ENCODE measurements around the gene ENKD1. TPM values are rescaled to one million over a fixed set of nuclear protein-coding genes. Genes with fewer than 3 reads are reported as not detected.

The ENKD1 gene
- total and polyA plus RNA-seq, 2 donors (not counting 1 experiment from before 2014, with no cell fraction given): 13.3 to 14.3 TPM

DNA sequence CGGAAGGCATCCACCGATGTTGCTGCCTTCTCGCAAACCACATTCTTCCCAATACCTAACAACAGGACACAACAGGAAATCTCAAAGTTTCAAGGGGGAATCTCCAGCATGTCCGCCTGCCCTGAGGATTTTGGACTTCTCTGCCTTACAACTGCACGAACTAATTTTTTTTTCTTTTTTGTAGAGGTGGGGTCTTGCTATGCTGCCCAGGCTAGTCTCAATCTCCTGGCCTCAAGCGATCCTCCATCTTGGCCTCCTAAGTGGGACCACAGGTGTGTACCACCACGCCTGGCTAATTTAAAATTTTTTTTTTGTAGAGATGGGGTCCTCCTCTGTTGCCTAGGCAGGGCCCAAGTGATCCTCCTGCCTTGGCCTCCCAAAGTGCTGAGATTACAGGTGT, 9.4 kb upstream of the ENKD1 start:
- no peak overlapping the region for H3K4me3 Mint-ChIP-seq
- no peak overlapping the region for H3K27ac Mint-ChIP-seq
- Histone ChIP-seq H3K27ac (ENCODE audit: low read length in 2 of 2) (no peak overlapping the region), H3K27me3 (replicated peaks in 1 of 4; ENCODE audit: control extremely low read depth in 1 of 4, control insufficient read depth in 3 of 4, insufficient read depth in 4 of 4, low read length in 3 of 4) (no peaks in the 10 kb centered on the region), H3K9ac (ENCODE audit: low read length) (no peak overlapping the region), H3K9me3 (ENCODE audit: control extremely low read depth in 1 of 3, control insufficient read depth in 2 of 3, insufficient read depth in 1 of 3, low read length in 2 of 3) (no peaks in the 10 kb centered on the region), H3K4me1 (ENCODE audit: control insufficient read depth in 2 of 2, insufficient read depth in 2 of 2, low read length in 2 of 2) (peaks cover 7 to 17% of the 10 kb centered on the region in 2 donors), H2AFZ (ENCODE audit: insufficient read depth, low read depth, low read length, poor library complexity, severe bottlenecking) (no peak overlapping the region), H4K20me1 (ENCODE audit: control insufficient read depth, insufficient read depth, low read length, poor library complexity, severe bottlenecking) (no peaks in the 10 kb centered on the region), H3K36me3 (replicated peaks in 1 of 2; ENCODE audit: control extremely low read depth in 1 of 2, control insufficient read depth in 1 of 2, extremely low read depth in 1 of 2, insufficient read depth in 2 of 2, low read length in 1 of 2) (no peaks in the 10 kb centered on the region), H3K4me2 (replicated peaks; ENCODE audit: low read depth, low read length, poor library complexity, severe bottlenecking) (no peak overlapping the region), H3K4me3 (ENCODE audit: control extremely low read depth in 1 of 5, extremely low read depth in 1 of 5, insufficient read depth in 1 of 5, low read depth in 2 of 5, low read length in 4 of 5) (no peak overlapping the region), H3K79me2 (ENCODE audit: control insufficient read depth, insufficient read depth, low read length) (no peaks in the 10 kb centered on the region)
- no peak for DNase-seq
- H3K27me3 Mint-ChIP-seq: no peaks in the 10 kb centered on the region
- H3K4me1 Mint-ChIP-seq: peaks cover 21% of the 10 kb centered on the region
- TF ChIP-seq EZH2 (IDR thresholded peaks at IDR 0.05; ENCODE audit: borderline replicate concordance, insufficient read depth, low read depth, low read length, poor library complexity, severe bottlenecking): no peak
- TF ChIP-seq, protein P1, sequence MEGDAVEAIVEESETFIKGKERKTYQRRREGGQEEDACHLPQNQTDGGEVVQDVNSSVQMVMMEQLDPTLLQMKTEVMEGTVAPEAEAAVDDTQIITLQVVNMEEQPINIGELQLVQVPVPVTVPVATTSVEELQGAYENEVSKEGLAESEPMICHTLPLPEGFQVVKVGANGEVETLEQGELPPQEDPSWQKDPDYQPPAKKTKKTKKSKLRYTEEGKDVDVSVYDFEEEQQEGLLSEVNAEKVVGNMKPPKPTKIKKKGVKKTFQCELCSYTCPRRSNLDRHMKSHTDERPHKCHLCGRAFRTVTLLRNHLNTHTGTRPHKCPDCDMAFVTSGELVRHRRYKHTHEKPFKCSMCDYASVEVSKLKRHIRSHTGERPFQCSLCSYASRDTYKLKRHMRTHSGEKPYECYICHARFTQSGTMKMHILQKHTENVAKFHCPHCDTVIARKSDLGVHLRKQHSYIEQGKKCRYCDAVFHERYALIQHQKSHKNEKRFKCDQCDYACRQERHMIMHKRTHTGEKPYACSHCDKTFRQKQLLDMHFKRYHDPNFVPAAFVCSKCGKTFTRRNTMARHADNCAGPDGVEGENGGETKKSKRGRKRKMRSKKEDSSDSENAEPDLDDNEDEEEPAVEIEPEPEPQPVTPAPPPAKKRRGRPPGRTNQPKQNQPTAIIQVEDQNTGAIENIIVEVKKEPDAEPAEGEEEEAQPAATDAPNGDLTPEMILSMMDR (IDR thresholded peaks at IDR 0.05): no peak
- POLR2A ChIA-PET: no interaction called here
- no peaks in the 10 kb centered on the region for H3K9me3 Mint-ChIP-seq (ENCODE audit: insufficient read depth)
- intact Hi-C loops (cut with micrococcal nuclease): no loop called here
- 100% methylated on average over 3 of the region's 7 CpGs for WGBS (ENCODE audit: insufficient coverage)
- ATAC-seq (ENCODE audit: low read depth): no peak
- CTCF ChIA-PET: interaction anchor here (1.7 kb wide), 2 partner anchors 141 to 285 kb away, joined by 3 to 5 read pairs; no protein-coding TSS in a partner anchor

DNA sequence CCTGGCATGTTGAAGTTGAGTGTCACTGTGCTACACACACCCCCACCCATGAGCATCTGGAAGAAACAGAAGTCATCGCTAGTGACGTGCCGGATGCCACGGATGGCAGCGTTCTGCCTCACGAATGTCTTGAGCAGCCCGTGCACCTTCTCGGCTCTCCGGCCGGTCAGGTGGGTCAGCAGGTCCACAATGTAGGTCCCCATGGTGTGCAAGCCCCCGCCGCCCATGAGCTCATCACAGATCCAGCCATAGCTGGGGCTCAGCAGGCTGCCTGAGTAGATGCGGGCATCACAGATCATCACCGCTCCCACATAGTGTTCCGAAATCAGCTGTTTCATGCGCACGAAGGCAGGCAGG, 9.0 kb upstream of the ENKD1 start:
- Histone ChIP-seq H3K9ac (ENCODE audit: low read length) (no peak overlapping the region), H3K4me3 (ENCODE audit: control extremely low read depth in 1 of 5, extremely low read depth in 1 of 5, insufficient read depth in 1 of 5, low read depth in 2 of 5, low read length in 4 of 5) (no peak overlapping the region), H3K27ac (ENCODE audit: low read length in 2 of 2) (no peak overlapping the region), H3K36me3 (replicated peaks in 1 of 2; ENCODE audit: control extremely low read depth in 1 of 2, control insufficient read depth in 1 of 2, extremely low read depth in 1 of 2, insufficient read depth in 2 of 2, low read length in 1 of 2) (no peaks in the 10 kb centered on the region), H3K4me1 (ENCODE audit: control insufficient read depth in 2 of 2, insufficient read depth in 2 of 2, low read length in 2 of 2) (peaks cover 7 to 17% of the 10 kb centered on the region in 2 donors), H3K4me2 (replicated peaks; ENCODE audit: low read depth, low read length, poor library complexity, severe bottlenecking) (no peak overlapping the region), H4K20me1 (ENCODE audit: control insufficient read depth, insufficient read depth, low read length, poor library complexity, severe bottlenecking) (no peaks in the 10 kb centered on the region), H3K79me2 (ENCODE audit: control insufficient read depth, insufficient read depth, low read length) (no peaks in the 10 kb centered on the region), H3K9me3 (ENCODE audit: control extremely low read depth in 1 of 3, control insufficient read depth in 2 of 3, insufficient read depth in 1 of 3, low read length in 2 of 3) (no peaks in the 10 kb centered on the region), H2AFZ (ENCODE audit: insufficient read depth, low read depth, low read length, poor library complexity, severe bottlenecking) (no peak overlapping the region), H3K27me3 (replicated peaks in 1 of 4; ENCODE audit: control extremely low read depth in 1 of 4, control insufficient read depth in 3 of 4, insufficient read depth in 4 of 4, low read length in 3 of 4) (no peaks in the 10 kb centered on the region)
- ChIA-PET CTCF (interaction anchor here (1.7 kb wide), 2 partner anchors 141 to 286 kb away, joined by 3 to 5 read pairs; no protein-coding TSS in a partner anchor), POLR2A (no interaction called here)
- TF ChIP-seq, protein P1 (IDR thresholded peaks at IDR 0.05): no peak
- no peak for TF ChIP-seq EZH2 (IDR thresholded peaks at IDR 0.05; ENCODE audit: borderline replicate concordance, insufficient read depth, low read depth, low read length, poor library complexity, severe bottlenecking)
- intact Hi-C loops (cut with micrococcal nuclease): no loop called here
- no peak overlapping the region for H3K4me3 Mint-ChIP-seq
- no peaks in the 10 kb centered on the region for H3K27me3 Mint-ChIP-seq
- DNase-seq: no peak
- peaks cover 21% of the 10 kb centered on the region for H3K4me1 Mint-ChIP-seq
- WGBS (ENCODE audit: insufficient coverage): 99% methylated on average over 17 of the region's 17 CpGs
- no peak for ATAC-seq (ENCODE audit: low read depth)
- H3K9me3 Mint-ChIP-seq (ENCODE audit: insufficient read depth): no peaks in the 10 kb centered on the region
- no peak overlapping the region for H3K27ac Mint-ChIP-seq

All from B cell (primary cell).